ENCODE measurements around the gene ZNF417. TPM values are rescaled to one million over a fixed set of nuclear protein-coding genes. Genes with fewer than 3 reads are reported as not detected.

ZNF417 gene
- total RNA-seq, 6 experiments from 2014 or later: 4.1 to 12.6 (median 7.8) TPM

GRCh38 chr19:57946316-57946715 lies 29.9 kb upstream of the ZNF417 start:
- no peak overlapping the region for H3K4me3 ChIP-seq
- no peak for TF ChIP-seq CTCF (IDR thresholded peaks at IDR 0.05)
- TF ChIP-seq POLR2A (IDR thresholded peaks at IDR 0.05): no peak
- intact Hi-C loops (cut with DNase I): no loop called here
- DNase-seq (no peak), ATAC-seq (no peak)
- H3K36me3 ChIP-seq: peaks cover 0 to 10% (median 4%) of the 10 kb centered on the region in 4 donors
- no peaks in the 10 kb centered on the region for H3K27me3 ChIP-seq
- no peak overlapping the region for H3K27ac ChIP-seq
- peaks cover 0 to 5% (median 0%) of the 10 kb centered on the region in 4 donors for H3K4me1 ChIP-seq
- WGBS (ENCODE audit: insufficient coverage, low coverage, low lambda C conversion rate, missing lambda C conversion rate): 43% methylated on average over 2 of the region's 2 CpGs
- H3K9me3 ChIP-seq: peaks cover 0 to 6% (median 3%) of the 10 kb centered on the region in 4 donors

DNA sequence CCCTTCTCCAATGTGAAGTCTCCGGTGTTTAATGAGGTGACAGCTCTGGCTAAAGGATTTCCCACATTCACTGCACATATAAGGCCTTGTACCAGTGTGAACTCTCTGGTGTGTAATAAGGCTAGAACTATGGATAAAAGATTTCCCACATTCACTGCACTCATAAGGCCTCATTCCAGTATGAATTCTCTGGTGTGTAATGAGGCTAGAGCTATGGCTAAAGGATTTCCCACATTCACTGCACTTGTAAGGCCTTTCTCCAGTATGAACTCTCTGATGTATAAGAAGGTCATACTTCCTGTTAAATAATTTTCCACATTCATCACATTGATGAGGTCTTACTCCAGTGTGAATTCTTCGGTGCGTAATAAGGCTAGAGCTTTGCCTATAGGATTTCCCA lies 25.2 kb upstream of the ZNF417 start:
- intact Hi-C loops (cut with DNase I): no loop called here
- no peak for DNase-seq
- H3K27ac ChIP-seq: no peak overlapping the region
- no peak overlapping the region for H3K4me3 ChIP-seq
- no peaks in the 10 kb centered on the region for H3K27me3 ChIP-seq
- no peak for ATAC-seq
- peaks cover 0 to 1% (median 0%) of the 10 kb centered on the region in 4 donors for H3K4me1 ChIP-seq
- peaks cover 0 to 15% (median 4%) of the 10 kb centered on the region in 4 donors for H3K9me3 ChIP-seq
- peaks cover 0 to 15% (median 4%) of the 10 kb centered on the region in 4 donors for H3K36me3 ChIP-seq
- 97% methylated on average over 3 of the region's 3 CpGs for WGBS (ENCODE audit: insufficient coverage, low coverage, low lambda C conversion rate, missing lambda C conversion rate)
- TF ChIP-seq POLR2A (IDR thresholded peaks at IDR 0.05) (no peak), CTCF (IDR thresholded peaks at IDR 0.05) (no peak)

- TF ChIP-seq CTCF (IDR thresholded peaks at IDR 0.05) (no peak), POLR2A (IDR thresholded peaks at IDR 0.05) (no peak)
- H3K36me3 ChIP-seq: no peaks in the 10 kb centered on the region
Measured at GRCh38 chr19:57935731-57936130, 19.3 kb upstream of the ZNF417 start.

DNA sequence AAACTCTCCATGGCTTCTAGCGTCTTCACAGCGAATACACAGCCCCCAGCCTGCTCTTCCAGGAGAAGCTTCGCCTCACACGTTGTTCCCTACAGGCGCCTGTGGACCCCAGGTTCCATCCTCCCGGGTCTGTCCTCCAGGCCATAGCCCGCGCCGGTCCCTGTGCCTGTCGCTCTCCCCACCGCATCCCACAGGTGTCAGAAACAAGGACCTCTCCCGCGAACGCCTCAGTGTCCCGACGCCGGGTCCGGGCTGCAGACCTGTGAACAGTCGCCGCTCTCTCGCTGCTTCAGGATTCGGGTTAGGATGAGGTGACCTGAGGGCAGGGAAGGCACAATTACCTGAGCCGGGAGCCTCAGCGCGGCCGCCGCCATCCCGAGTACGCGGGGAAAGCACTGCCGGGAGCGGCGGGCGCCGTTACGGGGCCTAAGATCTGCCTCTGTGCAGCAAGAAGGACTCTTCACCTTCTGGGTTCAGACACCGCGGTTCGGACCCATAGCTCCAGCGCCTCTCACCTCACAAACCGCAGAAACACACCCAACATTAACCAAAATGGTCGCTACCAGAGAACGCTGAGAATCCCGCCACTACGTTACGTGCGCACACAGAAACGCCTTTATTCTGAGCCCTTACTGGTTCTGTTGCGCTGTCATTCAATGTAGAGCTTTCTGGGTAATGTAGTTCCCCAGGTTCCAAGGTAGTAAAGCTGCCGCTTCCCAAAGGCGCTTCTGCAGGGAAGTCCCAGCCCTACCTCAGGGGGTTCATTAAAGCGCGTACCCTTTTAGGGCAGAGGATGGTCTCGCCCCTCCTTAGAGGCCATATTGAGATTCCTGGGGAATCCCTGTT lies 18.7 kb upstream of the ZNF417 start, which contains the start of gene ZNF418:
TSS of gene ZNF418 (minus strand) at position 583 of the 846 bp plus-strand sequence. CDS start 1,580 bp downstream, outside the sequence.
- peaks cover 0 to 1% (median 0%) of the 10 kb centered on the region in 4 donors for H3K36me3 ChIP-seq
- ATAC-seq (peak; percentile 98 to 100 (median 100)), DNase-seq (peak; percentile 29 to 77 (median 66))
- WGBS (ENCODE audit: insufficient coverage, low coverage, low lambda C conversion rate, missing lambda C conversion rate): 4% methylated on average over 28 of the region's 54 CpGs
- peaks cover 0 to 7% (median under 1%) of the 10 kb centered on the region in 4 donors for H3K9me3 ChIP-seq
- no peaks in the 10 kb centered on the region for H3K27me3 ChIP-seq
- peak within 1 kb of the TSS; percentile 54 to 78 (median 66) for H3K4me3 ChIP-seq
- intact Hi-C loops (cut with DNase I): no loop called here
- no peak for TF ChIP-seq POLR2A (IDR thresholded peaks at IDR 0.05)
- TF ChIP-seq CTCF (IDR thresholded peaks at IDR 0.05): no peak
- no peaks in the 10 kb centered on the region for H3K4me1 ChIP-seq
- peak within 1 kb of the TSS in 1 of 3 donors; percentile 29 for H3K27ac ChIP-seq

More at GRCh38 chr19:57935731-57936130, 19.3 kb upstream of the ZNF417 start:
- ATAC-seq (no peak), DNase-seq (no peak)
- no peak overlapping the region for H3K27ac ChIP-seq
- no peak overlapping the region for H3K4me3 ChIP-seq
- no peaks in the 10 kb centered on the region for H3K27me3 ChIP-seq
- intact Hi-C loops (cut with DNase I): no loop called here
- H3K9me3 ChIP-seq: peaks cover 0 to 11% (median under 1%) of the 10 kb centered on the region in 4 donors
- H3K4me1 ChIP-seq: no peaks in the 10 kb centered on the region
- WGBS (ENCODE audit: insufficient coverage, low coverage, low lambda C conversion rate, missing lambda C conversion rate): 85% methylated on average over 12 of the region's 12 CpGs

Measured in right lobe of liver (tissue), 6 donors.